H1 (cell line): ENCODE results near the gene VAV2. TPM values are rescaled to one million over a fixed set of nuclear protein-coding genes. Genes with fewer than 3 reads are reported as not detected.

Source experiments
- ATF3 ChIP-seq: IDR thresholded peaks from 2 replicates; pipeline ENCODE4 v1.6.1; 2011; ENCODE audit warnings: low read depth, mild to moderate bottlenecking, low read length; ENCODE audit not compliant: insufficient read depth
- CTBP2 ChIP-seq: IDR thresholded peaks from 2 replicates; pipeline ENCODE4 v1.7.0; 2011; ENCODE audit warnings: borderline replicate concordance, mild to moderate bottlenecking, moderate library complexity, mixed read lengths, low read length; ENCODE audit not compliant: insufficient read depth, insufficient read length
- GABPA ChIP-seq: IDR thresholded peaks from 2 replicates; pipeline ENCODE4 v1.6.1; 2011; ENCODE audit warnings: mild to moderate bottlenecking, low read length, moderate library complexity, borderline replicate concordance; ENCODE audit not compliant: insufficient read depth
- PHF8 ChIP-seq: fragments of 200-600 bp; sonication (generic); conservative IDR thresholded peaks from 2 replicates; pipeline ENCODE4 v1.7.1; 2012; ENCODE audit warnings: low read depth, mild to moderate bottlenecking, inconsistent platforms, low read length, moderate library complexity
- POLR2AphosphoS5 ChIP-seq: IDR thresholded peaks from 2 replicates; pipeline ENCODE4 v1.6.1; 2011; ENCODE audit warnings: low read depth, low read length
- RBBP5 ChIP-seq: IDR thresholded peaks from 2 replicates; pipeline ENCODE4 v1.7.1; 2012; ENCODE audit warnings: low read depth, mild to moderate bottlenecking, inconsistent platforms, low read length, moderate library complexity, borderline replicate concordance
- SP2 ChIP-seq: IDR thresholded peaks from 2 replicates; pipeline ENCODE4 v1.6.1; 2012; ENCODE audit warnings: mild to moderate bottlenecking, low read length, inconsistent platforms
- polyA plus RNA-seq, 7 experiments: library from polyadenylated mRNA; depleted of rRNA in 3 of 7; stranded (reverse) in 5 of 7; unstranded in 2 of 7; fragments of >200 nt in 5 of 7; fragments of 200-250 nt in 2 of 7; gene quantifications; 1 replicate in 5 of 7; 2 replicates in 1 of 7; 4 replicates in 1 of 7; pipeline versions ENCODE4 v1.2.1 to v1.2.3, GENCODE V29; 2011 to 2013; ENCODE audit warnings: missing spikeins in 2 of 7, mixed read lengths in 2 of 7
- total RNA-seq: library from RNA; stranded (reverse); fragmentation: NEBNext Ultra II Directional; extraction: Animal tissue kit (Norgen Biotek cat#: 25700); gene quantifications from 2 replicates; pipeline ENCODE4 v1.2.1, GENCODE V29; 2021
- TF ChIP-seq, protein P1 (sequence below): fragments of 300-600 bp; sonication (generic); IDR thresholded peaks from 2 replicates; pipeline ENCODE4 v1.7.1; 2012; ENCODE audit warnings: low read length, moderate library complexity, mild to moderate bottlenecking, inconsistent platforms; ENCODE audit not compliant: insufficient replicate concordance

Gene VAV2
- total and polyA plus RNA-seq, 2 of the 8 experiments (the other 6 are each of a cell fraction or from before 2014, with no cell fraction given), result 13.6 to 37.6 TPM

DNA sequence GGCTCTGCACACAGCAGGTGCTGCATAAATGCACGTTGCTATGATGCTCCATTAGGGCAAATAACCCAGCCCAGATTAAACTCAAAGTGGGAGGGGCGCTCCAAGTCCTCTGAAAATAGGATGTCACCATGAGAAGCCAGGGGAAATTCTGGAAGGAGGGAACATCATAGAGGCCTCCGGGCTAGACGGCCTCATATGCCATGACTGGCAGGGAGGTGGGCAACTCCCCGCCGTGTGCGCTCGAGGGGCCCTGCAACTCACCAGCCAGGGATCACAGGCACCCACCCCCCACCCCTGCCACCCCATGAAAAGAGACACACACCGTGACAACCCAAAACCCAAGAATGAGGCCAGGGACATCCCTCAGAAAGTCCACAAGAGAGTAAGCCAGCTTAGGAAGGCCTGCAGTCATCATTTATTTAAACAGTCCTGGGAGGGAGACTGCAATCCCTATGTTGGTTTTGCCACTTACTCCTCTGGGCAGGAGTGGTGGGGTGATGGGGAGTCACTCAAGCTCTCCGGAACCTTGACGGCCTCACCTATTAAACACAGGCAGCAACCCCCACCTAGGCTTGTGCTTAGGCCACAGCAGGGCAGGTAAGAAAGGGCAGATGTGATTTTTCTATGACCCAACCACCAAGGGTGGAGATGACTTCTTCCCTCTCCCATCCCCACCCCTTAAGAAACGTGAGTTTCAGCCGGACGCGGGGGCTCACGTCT is 4.0 kb downstream of the VAV2 start (continued):
- TF ChIP-seq SP2, result no peak
- TF ChIP-seq POLR2AphosphoS5, result no peak
- TF ChIP-seq RBBP5, result no peak
- TF ChIP-seq CTBP2, result no peak
- no peak for TF ChIP-seq PHF8
- TF ChIP-seq GABPA, result no peak
- TF ChIP-seq, protein P1, sequence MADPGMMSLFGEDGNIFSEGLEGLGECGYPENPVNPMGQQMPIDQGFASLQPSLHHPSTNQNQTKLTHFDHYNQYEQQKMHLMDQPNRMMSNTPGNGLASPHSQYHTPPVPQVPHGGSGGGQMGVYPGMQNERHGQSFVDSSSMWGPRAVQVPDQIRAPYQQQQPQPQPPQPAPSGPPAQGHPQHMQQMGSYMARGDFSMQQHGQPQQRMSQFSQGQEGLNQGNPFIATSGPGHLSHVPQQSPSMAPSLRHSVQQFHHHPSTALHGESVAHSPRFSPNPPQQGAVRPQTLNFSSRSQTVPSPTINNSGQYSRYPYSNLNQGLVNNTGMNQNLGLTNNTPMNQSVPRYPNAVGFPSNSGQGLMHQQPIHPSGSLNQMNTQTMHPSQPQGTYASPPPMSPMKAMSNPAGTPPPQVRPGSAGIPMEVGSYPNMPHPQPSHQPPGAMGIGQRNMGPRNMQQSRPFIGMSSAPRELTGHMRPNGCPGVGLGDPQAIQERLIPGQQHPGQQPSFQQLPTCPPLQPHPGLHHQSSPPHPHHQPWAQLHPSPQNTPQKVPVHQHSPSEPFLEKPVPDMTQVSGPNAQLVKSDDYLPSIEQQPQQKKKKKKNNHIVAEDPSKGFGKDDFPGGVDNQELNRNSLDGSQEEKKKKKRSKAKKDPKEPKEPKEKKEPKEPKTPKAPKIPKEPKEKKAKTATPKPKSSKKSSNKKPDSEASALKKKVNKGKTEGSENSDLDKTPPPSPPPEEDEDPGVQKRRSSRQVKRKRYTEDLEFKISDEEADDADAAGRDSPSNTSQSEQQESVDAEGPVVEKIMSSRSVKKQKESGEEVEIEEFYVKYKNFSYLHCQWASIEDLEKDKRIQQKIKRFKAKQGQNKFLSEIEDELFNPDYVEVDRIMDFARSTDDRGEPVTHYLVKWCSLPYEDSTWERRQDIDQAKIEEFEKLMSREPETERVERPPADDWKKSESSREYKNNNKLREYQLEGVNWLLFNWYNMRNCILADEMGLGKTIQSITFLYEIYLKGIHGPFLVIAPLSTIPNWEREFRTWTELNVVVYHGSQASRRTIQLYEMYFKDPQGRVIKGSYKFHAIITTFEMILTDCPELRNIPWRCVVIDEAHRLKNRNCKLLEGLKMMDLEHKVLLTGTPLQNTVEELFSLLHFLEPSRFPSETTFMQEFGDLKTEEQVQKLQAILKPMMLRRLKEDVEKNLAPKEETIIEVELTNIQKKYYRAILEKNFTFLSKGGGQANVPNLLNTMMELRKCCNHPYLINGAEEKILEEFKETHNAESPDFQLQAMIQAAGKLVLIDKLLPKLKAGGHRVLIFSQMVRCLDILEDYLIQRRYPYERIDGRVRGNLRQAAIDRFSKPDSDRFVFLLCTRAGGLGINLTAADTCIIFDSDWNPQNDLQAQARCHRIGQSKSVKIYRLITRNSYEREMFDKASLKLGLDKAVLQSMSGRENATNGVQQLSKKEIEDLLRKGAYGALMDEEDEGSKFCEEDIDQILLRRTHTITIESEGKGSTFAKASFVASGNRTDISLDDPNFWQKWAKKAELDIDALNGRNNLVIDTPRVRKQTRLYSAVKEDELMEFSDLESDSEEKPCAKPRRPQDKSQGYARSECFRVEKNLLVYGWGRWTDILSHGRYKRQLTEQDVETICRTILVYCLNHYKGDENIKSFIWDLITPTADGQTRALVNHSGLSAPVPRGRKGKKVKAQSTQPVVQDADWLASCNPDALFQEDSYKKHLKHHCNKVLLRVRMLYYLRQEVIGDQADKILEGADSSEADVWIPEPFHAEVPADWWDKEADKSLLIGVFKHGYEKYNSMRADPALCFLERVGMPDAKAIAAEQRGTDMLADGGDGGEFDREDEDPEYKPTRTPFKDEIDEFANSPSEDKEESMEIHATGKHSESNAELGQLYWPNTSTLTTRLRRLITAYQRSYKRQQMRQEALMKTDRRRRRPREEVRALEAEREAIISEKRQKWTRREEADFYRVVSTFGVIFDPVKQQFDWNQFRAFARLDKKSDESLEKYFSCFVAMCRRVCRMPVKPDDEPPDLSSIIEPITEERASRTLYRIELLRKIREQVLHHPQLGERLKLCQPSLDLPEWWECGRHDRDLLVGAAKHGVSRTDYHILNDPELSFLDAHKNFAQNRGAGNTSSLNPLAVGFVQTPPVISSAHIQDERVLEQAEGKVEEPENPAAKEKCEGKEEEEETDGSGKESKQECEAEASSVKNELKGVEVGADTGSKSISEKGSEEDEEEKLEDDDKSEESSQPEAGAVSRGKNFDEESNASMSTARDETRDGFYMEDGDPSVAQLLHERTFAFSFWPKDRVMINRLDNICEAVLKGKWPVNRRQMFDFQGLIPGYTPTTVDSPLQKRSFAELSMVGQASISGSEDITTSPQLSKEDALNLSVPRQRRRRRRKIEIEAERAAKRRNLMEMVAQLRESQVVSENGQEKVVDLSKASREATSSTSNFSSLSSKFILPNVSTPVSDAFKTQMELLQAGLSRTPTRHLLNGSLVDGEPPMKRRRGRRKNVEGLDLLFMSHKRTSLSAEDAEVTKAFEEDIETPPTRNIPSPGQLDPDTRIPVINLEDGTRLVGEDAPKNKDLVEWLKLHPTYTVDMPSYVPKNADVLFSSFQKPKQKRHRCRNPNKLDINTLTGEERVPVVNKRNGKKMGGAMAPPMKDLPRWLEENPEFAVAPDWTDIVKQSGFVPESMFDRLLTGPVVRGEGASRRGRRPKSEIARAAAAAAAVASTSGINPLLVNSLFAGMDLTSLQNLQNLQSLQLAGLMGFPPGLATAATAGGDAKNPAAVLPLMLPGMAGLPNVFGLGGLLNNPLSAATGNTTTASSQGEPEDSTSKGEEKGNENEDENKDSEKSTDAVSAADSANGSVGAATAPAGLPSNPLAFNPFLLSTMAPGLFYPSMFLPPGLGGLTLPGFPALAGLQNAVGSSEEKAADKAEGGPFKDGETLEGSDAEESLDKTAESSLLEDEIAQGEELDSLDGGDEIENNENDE, result no peak
- TF ChIP-seq ATF3, result no peak
